IPS DF 4.7 (cell line): Measurements from ENCODE around the gene CORIN.
"Not testable (repeated sequence)": the region's sequence is repeated elsewhere in the genome, so short reads cannot be mapped to it uniquely, and the experiment has no call there.

Source experiments
- DNase-seq: peaks from one replicate; pipeline ENCODE4 v3.0.0-alpha.2; 2013; ENCODE audit warnings: low spot score; ENCODE audit errors: extremely low read depth

CORIN gene

GRCh38 chr4:47570816-47571215 is 267.1 kb downstream of the CORIN start:
- DNase-seq: no peak

GRCh38 chr4:47567511-47567910 is 270.4 kb downstream of the CORIN start:
- no peak for DNase-seq

DNA sequence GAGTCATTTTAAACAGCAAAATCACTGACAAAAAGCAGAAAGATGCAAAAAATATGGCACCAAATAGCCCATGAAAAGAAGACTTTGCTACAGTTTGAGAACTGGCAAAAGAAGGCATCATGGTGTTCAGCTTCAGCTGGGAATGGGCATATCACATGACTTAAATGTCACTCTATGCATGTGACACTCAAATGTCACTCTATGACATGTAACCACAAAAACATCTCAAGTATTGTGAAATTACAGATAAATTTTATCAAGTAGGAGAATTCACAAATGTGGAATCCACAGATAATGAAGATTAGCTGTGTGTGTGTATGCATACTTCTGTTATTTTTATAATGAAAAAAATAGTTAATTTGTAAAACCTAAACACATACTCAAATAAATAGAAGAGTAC is 270.9 kb downstream of the CORIN start:
- no peak for DNase-seq

DNA sequence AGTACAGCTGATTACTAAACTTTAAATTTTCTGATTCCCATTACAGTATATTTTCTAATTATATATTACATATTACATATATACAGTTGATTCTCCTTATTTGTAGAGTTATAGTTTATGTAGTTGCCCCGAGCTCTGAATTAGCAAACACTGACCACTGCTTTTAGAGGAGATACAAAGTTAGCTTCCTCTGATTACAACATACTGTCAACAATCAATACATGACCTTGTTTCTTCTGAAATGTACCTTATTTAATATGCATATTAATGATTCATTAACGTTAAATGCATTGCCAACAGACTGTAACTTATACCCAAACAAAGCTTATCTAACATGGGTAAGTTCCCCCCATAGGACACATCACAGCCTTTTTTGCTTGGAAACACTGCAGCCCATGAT is 271.3 kb downstream of the CORIN start:
- no peak for DNase-seq

DNA sequence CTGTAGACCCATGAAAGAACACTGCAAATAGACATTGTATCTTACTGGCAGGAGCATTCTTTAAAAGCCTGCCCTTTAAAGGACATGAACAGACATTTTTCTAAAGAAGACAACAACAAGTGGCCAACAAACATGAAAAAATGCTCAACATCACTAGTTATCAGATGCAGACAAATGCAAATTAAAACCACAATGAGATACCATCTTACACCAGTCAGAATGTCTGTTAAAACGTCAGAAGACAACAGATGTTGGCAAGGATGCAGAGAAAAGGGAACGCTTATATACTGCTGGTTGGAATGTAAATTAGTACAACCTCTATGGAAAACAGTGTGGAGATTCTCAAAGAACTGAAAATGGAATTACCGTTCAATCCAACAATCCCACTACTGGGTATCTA is 275.6 kb downstream of the CORIN start:
- no peak for DNase-seq

- DNase-seq: no peak
Measured at GRCh38 chr4:47561331-47561730, 276.5 kb downstream of the CORIN start.

DNA sequence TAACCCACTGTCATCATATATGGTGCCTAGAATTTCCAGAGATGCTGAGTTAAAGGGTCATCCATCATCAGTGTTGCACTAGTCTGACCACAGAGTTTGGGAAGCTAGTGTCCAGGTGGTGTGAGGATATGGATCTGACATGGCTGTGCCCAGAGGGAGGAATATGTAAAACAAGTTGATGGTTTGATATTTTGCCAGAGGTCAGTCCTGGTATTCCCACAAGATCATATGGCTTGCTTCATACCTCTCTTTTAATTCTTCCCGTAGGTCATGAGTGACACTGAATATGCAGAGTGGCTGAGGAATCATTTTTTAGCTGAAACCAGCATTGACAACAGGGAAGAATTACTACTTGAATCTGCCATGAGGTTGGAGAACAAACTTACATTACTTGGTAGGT is 277.2 kb downstream of the CORIN start:
- no peak for DNase-seq

- no peak for DNase-seq
Measured at GRCh38 chr4:47557255-47557654, 280.6 kb downstream of the CORIN start.

- not testable (repeated sequence) for DNase-seq
Measured at GRCh38 chr4:47555920-47556319, 281.9 kb downstream of the CORIN start.

DNA sequence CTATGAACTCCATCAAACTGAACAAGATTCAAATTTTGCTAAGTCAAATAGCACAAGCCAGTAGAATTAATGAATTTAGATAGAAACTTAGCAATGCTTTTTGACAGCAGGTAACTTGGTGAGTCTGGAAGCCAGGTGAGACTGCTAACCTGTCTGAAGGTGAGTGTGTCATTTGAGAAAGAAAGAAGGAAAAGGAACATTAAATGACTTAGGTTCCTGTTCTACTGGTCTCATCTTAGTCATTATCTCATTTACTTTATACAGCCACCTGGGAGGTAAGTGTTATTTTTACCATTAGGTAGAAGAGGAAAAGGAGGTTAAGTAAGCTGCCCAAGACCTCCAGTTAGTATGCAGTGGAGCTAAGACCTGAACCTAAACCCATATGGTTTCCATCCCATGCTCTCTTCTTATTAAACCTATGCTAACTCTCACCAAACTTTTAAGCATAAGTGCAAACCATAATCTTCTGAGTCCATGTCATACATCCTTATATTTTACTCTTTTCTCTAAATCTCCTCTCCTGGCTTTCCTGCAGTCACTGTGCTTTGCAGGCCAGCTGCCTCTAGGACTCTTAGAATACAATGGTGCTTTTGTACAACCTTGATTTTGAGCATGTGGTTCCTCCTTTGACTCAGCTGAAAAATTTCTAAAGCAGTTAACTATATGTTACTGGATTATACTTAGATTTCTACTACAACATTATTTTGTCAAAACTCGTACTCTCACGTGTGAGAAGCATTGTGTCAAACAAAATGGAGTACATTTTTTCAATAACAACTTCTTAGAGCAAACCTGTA is 284.3 kb downstream of the CORIN start:
- DNase-seq: no peak

DNA sequence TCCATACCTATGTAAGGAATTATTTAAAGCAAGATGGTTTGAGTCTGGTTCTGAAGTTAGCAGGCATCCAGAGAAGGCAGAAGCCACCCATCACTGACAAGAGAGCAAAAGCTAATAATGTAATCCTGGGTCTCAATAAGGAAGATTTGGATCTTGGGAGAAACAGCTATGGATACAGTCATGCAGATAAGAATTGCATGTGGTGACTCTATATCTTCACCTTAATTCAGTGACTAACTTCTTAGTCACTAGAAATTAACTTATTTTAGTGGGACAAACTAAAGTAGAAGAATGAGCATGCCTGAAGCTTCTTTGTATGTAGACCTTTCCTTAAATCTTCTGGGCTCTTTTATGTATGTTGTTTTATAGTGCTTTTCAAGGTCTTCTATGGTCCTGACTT is 286.2 kb downstream of the CORIN start:
- DNase-seq: no peak

DNA sequence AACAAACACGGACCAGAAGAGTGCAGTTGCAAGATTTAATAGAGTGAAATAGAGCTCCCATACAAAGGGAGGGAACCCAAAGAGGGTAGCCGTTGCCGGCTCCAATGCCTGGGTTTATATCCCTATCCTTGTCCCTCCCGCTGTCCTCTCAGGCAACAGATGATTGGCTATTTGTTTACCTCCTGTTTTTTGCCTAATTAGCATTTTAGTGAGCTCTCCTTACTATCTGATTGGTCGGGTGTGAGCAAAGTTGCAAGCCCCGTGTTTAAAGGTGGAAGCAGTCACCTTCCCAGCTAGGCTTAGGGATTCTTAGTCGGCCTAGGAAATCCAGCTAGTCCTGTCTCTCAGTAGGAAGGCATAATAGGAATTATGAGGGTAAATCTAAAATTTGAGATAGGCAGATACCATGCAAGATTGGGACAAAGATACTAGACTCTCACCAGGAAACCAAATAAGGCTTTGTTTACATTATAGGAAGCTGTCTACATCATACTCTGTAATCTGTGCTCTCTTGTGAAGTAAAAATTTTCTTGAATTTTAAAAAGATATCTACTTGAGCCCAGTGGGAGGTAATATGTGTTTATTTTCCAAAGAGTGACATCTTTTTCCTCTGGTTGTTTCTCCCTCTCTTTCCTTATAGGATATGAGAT is 286.8 kb downstream of the CORIN start:
- DNase-seq: no peak

DNA sequence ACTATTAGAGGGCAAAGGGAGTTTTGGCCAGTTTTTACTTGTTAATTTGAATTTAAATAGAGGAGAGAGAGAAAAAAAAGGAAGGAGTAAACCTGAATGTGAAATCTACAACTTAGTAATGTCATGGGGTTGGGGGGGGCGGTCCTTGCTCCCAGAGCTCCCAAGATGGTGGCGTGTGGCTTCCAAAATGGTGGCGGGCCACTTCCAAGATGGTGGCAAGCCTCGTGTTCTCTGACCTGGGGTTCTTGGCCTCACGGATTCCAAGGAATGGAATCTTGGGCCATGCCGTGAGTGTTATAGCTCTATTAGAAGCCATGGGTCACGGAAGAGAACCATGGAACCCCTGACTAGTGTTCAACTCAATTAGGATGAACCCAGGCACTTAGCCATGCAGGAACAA is 287.5 kb downstream of the CORIN start:
- not testable (repeated sequence) for DNase-seq
